Vagina (tissue), 2 donors: ENCODE measurements around the gene FGG.

Experiments used
- CTCF ChIP-seq, 3 experiments: fragments of 450-650 bp in 2 of 3; fragments of 200-600 bp in 1 of 3; sonication (generic) in 1 of 3; IDR thresholded peaks; one replicate each; pipeline ENCODE4 v1.5.1; 2017 to 2019; ENCODE audit warnings: antibody characterized with exemption in 3 of 3, mild to moderate bottlenecking in 2 of 3, moderate library complexity in 2 of 3
- POLR2AphosphoS5 ChIP-seq, 2 donors: sonication (generic); formaldehyde crosslinking; IDR thresholded peaks; one replicate each; pipeline ENCODE4 v1.9.0; 2017; ENCODE audit warnings: antibody characterized with exemption in 2 of 2, mild to moderate bottlenecking in 2 of 2, low read depth in 1 of 2; ENCODE audit not compliant: insufficient read depth in 1 of 2

GRCh38 chr4:154640999-154641398 is 28.5 kb upstream of the FGG start:
- TF ChIP-seq POLR2AphosphoS5 (IDR thresholded peaks at IDR 0.05; ENCODE audit: insufficient read depth in 1 of 2, low read depth in 1 of 2) = no peak
- TF ChIP-seq CTCF (IDR thresholded peaks at IDR 0.05) = no peak
